Astrocyte (in vitro differentiated cells and primary cell): Measurements from ENCODE around the gene DOP1A. TPM values are rescaled to one million over a fixed set of nuclear protein-coding genes. Genes with fewer than 3 reads are reported as not detected.

Experiments used
- DNase-seq: peaks from one replicate; pipeline ENCODE4 v3.0.0-alpha.2; 2010; ENCODE audit warnings: low read depth
- FAIRE-seq: peaks from 2 replicates; lab custom pipeline; 2011; peaks lifted over from hg19 to GRCh38; lab: Jason Lieb, UNC
- H2AFZ ChIP-seq: 2 replicates; pipeline ENCODE4 v1.6.0; 2012; ENCODE audit warnings: low read depth, low read length, inconsistent platforms
- H3K27ac ChIP-seq: 2 replicates; pipeline ENCODE4 v1.5.1; 2011; ENCODE audit warnings: low read depth, low read length, inconsistent platforms
- H3K27me3 ChIP-seq: 2 replicates; pipeline ENCODE4 v1.6.0; 2011; ENCODE audit warnings: low read length, inconsistent platforms; ENCODE audit not compliant: insufficient read depth
- H3K36me3 ChIP-seq: 2 replicates; pipeline ENCODE4 v1.5.1; 2011; ENCODE audit warnings: low read length, inconsistent platforms; ENCODE audit not compliant: insufficient read depth
- H3K4me1 ChIP-seq: 2 replicates; pipeline ENCODE4 v1.5.1; 2011; ENCODE audit warnings: low read length, inconsistent platforms; ENCODE audit not compliant: insufficient read depth
- H3K4me2 ChIP-seq: 2 replicates; pipeline ENCODE4 v1.6.0; 2012; ENCODE audit warnings: low read length, inconsistent platforms
- H3K4me3 ChIP-seq: 2 replicates; pipeline ENCODE4 v1.5.1; 2011; ENCODE audit warnings: low read depth, mild to moderate bottlenecking, low read length, inconsistent platforms; ENCODE audit not compliant: insufficient read depth
- H3K79me2 ChIP-seq: 2 replicates; pipeline ENCODE4 v1.6.0; 2012; ENCODE audit warnings: mild to moderate bottlenecking, low read length, inconsistent platforms; ENCODE audit not compliant: insufficient read depth
- H3K9ac ChIP-seq: 2 replicates; pipeline ENCODE4 v1.6.0; 2012; ENCODE audit warnings: mild to moderate bottlenecking, low read length, inconsistent platforms
- H3K9me3 ChIP-seq: 2 replicates; pipeline ENCODE4 v1.5.1; 2012; ENCODE audit warnings: low read depth, mild to moderate bottlenecking, low read length, inconsistent platforms; ENCODE audit not compliant: insufficient read depth
- H4K20me1 ChIP-seq: 2 replicates; pipeline ENCODE4 v1.6.0; 2012; ENCODE audit warnings: low read length, inconsistent platforms; ENCODE audit not compliant: insufficient read depth
- H3K27ac Mint-ChIP-seq: one replicate; pipeline ENCODE4 v1.8.0; 2021; ENCODE audit warnings: mild to moderate bottlenecking, mixed read lengths; ENCODE audit not compliant: unreplicated experiment
- H3K27me3 Mint-ChIP-seq: one replicate; pipeline ENCODE4 v1.8.0; 2021; ENCODE audit warnings: low read depth, mixed read lengths; ENCODE audit not compliant: unreplicated experiment
- H3K36me3 Mint-ChIP-seq: one replicate; pipeline ENCODE4 v1.8.0; 2021; ENCODE audit warnings: low read depth, mixed read lengths; ENCODE audit not compliant: unreplicated experiment
- H3K4me1 Mint-ChIP-seq: one replicate; pipeline ENCODE4 v1.8.0; 2021; ENCODE audit warnings: low read depth, mixed read lengths; ENCODE audit not compliant: unreplicated experiment
- H3K4me3 Mint-ChIP-seq: one replicate; pipeline ENCODE4 v1.8.0; 2021; ENCODE audit warnings: mild to moderate bottlenecking, moderate library complexity, mixed read lengths; ENCODE audit not compliant: unreplicated experiment
- H3K9me3 Mint-ChIP-seq: one replicate; pipeline ENCODE4 v1.8.0; 2021; ENCODE audit warnings: mild to moderate bottlenecking, mixed read lengths; ENCODE audit not compliant: unreplicated experiment
- EZH2 ChIP-seq: IDR thresholded peaks from 2 replicates; pipeline ENCODE4 v1.6.1; 2012; ENCODE audit warnings: mild to moderate bottlenecking, low read length, inconsistent platforms; ENCODE audit not compliant: insufficient read depth
- total RNA-seq: library from RNA; stranded (reverse); gene quantifications from 2 replicates; pipeline ENCODE4 v1.2.1, GENCODE V29; 2021
- TF ChIP-seq, protein P1 (sequence below): IDR thresholded peaks from 2 replicates; pipeline ENCODE4 v1.5.1; 2011; ENCODE audit warnings: low read depth, mild to moderate bottlenecking, inconsistent platforms, low read length, moderate library complexity; ENCODE audit not compliant: insufficient read depth

The DOP1A gene
- total RNA-seq, 1 donor from 2014 or later: 14.2 TPM

DNA sequence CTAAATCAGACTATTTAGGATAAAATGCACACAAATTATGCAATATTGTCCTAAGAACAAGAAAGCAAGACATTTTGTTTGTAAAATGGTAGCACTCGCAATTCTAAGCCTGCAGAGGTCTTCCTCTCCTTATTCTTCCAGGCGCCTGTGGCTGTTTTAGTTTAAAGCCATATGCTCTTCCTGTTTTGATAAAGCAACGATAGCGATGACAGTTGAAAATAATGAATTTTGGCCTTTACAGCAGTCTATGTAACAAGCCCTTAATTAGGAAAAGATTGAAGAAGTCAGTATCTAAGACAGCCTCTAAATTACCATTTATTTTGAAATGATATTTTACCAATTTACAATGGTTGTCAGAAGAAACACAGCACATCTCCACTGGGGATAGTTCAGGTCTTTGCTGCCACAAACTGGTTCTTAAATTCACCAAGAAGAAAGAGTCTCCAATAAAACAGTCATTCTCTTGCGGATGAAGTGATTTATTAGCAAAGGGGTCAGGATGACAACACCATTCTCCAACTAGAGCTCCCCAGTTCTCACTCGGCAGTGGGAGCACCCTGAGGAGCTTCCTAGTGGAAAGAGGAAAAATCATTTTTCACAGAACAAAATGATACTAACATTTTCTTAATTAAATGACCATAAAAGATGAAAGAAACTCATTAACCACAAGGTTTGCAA is 23.2 kb upstream of the DOP1A start:
- no peak overlapping the region for H3K27ac ChIP-seq
- no peaks in the 10 kb centered on the region for H3K9me3 Mint-ChIP-seq

DNA sequence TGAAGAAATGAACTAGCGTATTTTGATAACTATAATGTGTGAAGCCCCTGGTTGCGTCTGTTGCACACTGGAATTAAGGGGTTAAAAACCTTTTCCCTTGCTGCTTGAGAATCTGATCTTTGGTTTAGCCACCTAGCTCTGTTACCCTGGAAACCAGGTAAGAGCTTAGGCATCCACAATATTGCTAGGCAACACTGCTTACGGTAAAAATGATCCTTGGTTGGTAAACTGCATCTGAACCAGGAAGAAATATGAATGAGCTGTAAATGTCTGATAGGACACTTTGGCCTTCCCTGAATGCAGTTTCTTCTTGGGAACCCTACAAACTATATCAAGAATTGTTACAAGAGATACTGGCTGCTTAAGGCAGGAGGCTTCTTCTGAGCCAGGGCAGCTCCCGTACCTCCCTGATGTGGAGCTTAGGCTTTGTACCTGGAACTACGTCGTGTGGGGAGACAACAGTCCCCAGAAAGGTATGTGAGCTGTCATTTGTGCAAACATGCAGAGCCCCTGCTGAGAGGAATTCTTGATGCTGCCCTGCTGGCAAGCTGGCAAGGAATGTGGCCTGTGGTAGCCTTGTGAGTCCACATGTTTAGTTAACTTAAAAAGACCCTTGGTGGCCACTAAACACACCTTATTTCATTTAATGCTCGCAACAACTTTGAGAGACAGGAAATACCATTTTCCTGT is 20.3 kb upstream of the DOP1A start:
- Histone ChIP-seq H3K4me1 (no peaks in the 10 kb centered on the region), H3K4me3 (no peak overlapping the region)
- H3K27ac Mint-ChIP-seq: no peak overlapping the region

More for the DNA sequence above, 23.2 kb upstream of the DOP1A start:
- H3K36me3 Mint-ChIP-seq: peaks cover 2% of the 10 kb centered on the region
- H3K27ac Mint-ChIP-seq: no peak overlapping the region
- Histone ChIP-seq H2AFZ (no peak overlapping the region), H3K4me3 (no peak overlapping the region), H3K36me3 (no peaks in the 10 kb centered on the region), H3K4me2 (no peak overlapping the region), H3K9ac (no peak overlapping the region), H3K4me1 (no peaks in the 10 kb centered on the region), H3K27me3 (no peaks in the 10 kb centered on the region), H4K20me1 (no peaks in the 10 kb centered on the region), H3K9me3 (no peaks in the 10 kb centered on the region), H3K79me2 (no peaks in the 10 kb centered on the region)
- H3K4me1 Mint-ChIP-seq: peaks cover 2% of the 10 kb centered on the region
- TF ChIP-seq, protein P1, sequence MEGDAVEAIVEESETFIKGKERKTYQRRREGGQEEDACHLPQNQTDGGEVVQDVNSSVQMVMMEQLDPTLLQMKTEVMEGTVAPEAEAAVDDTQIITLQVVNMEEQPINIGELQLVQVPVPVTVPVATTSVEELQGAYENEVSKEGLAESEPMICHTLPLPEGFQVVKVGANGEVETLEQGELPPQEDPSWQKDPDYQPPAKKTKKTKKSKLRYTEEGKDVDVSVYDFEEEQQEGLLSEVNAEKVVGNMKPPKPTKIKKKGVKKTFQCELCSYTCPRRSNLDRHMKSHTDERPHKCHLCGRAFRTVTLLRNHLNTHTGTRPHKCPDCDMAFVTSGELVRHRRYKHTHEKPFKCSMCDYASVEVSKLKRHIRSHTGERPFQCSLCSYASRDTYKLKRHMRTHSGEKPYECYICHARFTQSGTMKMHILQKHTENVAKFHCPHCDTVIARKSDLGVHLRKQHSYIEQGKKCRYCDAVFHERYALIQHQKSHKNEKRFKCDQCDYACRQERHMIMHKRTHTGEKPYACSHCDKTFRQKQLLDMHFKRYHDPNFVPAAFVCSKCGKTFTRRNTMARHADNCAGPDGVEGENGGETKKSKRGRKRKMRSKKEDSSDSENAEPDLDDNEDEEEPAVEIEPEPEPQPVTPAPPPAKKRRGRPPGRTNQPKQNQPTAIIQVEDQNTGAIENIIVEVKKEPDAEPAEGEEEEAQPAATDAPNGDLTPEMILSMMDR: no peak
- no peak for TF ChIP-seq EZH2
- no peak overlapping the region for H3K4me3 Mint-ChIP-seq
- no peaks in the 10 kb centered on the region for H3K27me3 Mint-ChIP-seq
- no peak for DNase-seq
- FAIRE-seq: no peak

More for the DNA sequence above, 20.3 kb upstream of the DOP1A start:
- Histone ChIP-seq H3K27me3 (no peaks in the 10 kb centered on the region), H3K79me2 (no peaks in the 10 kb centered on the region), H2AFZ (no peak overlapping the region), H4K20me1 (peaks cover 4% of the 10 kb centered on the region), H3K9ac (no peak overlapping the region), H3K4me2 (no peak overlapping the region), H3K9me3 (no peaks in the 10 kb centered on the region), H3K27ac (no peak overlapping the region), H3K36me3 (no peaks in the 10 kb centered on the region)
- TF ChIP-seq, protein P1: no peak
- TF ChIP-seq EZH2: no peak
- Mint-ChIP-seq H3K27me3 (no peaks in the 10 kb centered on the region), H3K9me3 (no peaks in the 10 kb centered on the region), H3K4me1 (peaks cover 9% of the 10 kb centered on the region), H3K36me3 (peaks cover 4% of the 10 kb centered on the region), H3K4me3 (no peak overlapping the region)
- DNase-seq: no peak
- FAIRE-seq: no peak
